H9 (cell line): ENCODE results near the gene ITPK1. TPM values are rescaled to one million over a fixed set of nuclear protein-coding genes. Genes with fewer than 3 reads are reported as not detected.
A peak's percentile ranks its signal among the peaks of the same experiment; 100 is the strongest.

Experiments used
- DNase-seq: peaks from one replicate; pipeline ENCODE4 v3.0.0-alpha.2; 2017
- H2AFZ ChIP-seq: one replicate; pipeline ENCODE4 v1.6.1; 2013; ENCODE audit warnings: mild to moderate bottlenecking, low read length, control low read depth, moderate library complexity
- H2AK5ac ChIP-seq: 2 replicates; pipeline ENCODE4 v1.6.1; 2013; ENCODE audit warnings: low read length, control low read depth, mixed read lengths; ENCODE audit not compliant: insufficient read length
- H2BK120ac ChIP-seq: one replicate; pipeline ENCODE4 v1.6.1; 2013; ENCODE audit warnings: low read depth, mild to moderate bottlenecking, low read length, control low read depth, inconsistent platforms; ENCODE audit not compliant: poor library complexity, severe bottlenecking
- H2BK12ac ChIP-seq: 2 replicates; pipeline ENCODE4 v1.6.1; 2013; ENCODE audit warnings: low read length, control low read depth, mixed read lengths, low read depth; ENCODE audit not compliant: insufficient read length
- H2BK15ac ChIP-seq: 2 replicates; pipeline ENCODE4 v1.6.1; 2013; ENCODE audit warnings: low read depth, low read length, control low read depth
- H2BK20ac ChIP-seq: one replicate; pipeline ENCODE4 v1.6.1; 2013; ENCODE audit warnings: low read depth, mild to moderate bottlenecking, low read length, control low read depth, inconsistent platforms; ENCODE audit not compliant: poor library complexity, severe bottlenecking
- H2BK5ac ChIP-seq: 2 replicates; pipeline ENCODE4 v1.6.1; 2013; ENCODE audit warnings: low read length, control low read depth, mixed read lengths; ENCODE audit not compliant: insufficient read length
- H3K14ac ChIP-seq: 2 replicates; pipeline ENCODE4 v1.6.1; 2013; ENCODE audit warnings: low read length, control low read depth; ENCODE audit not compliant: insufficient read depth
- H3K18ac ChIP-seq: 2 replicates; pipeline ENCODE4 v1.6.1; 2013; ENCODE audit warnings: low read depth, mild to moderate bottlenecking, mixed read lengths, low read length, control low read depth; ENCODE audit not compliant: insufficient read length
- H3K23ac ChIP-seq: 2 replicates; pipeline ENCODE4 v1.6.1; 2013; ENCODE audit warnings: low read length, control low read depth, mixed read lengths, low read depth; ENCODE audit not compliant: insufficient read length
- H3K23me2 ChIP-seq: 2 replicates; pipeline ENCODE4 v1.6.1; 2013; ENCODE audit warnings: low read depth, mild to moderate bottlenecking, mixed read lengths, low read length, control low read depth; ENCODE audit not compliant: insufficient read length, poor library complexity, severe bottlenecking
- H3K27ac ChIP-seq: 2 replicates; pipeline ENCODE4 v1.5.1; 2013; ENCODE audit warnings: low read length, control low read depth, mixed read lengths, low read depth; ENCODE audit not compliant: insufficient read length
- H3K27me3 ChIP-seq: 2 replicates; pipeline ENCODE4 v1.6.1; 2013; ENCODE audit warnings: low read length, control low read depth, inconsistent platforms; ENCODE audit not compliant: insufficient read depth
- H3K4ac ChIP-seq: 2 replicates; pipeline ENCODE4 v1.6.1; 2013; ENCODE audit warnings: low read depth, mild to moderate bottlenecking, control low read depth, inconsistent platforms, low read length, moderate library complexity
- H3K4me1 ChIP-seq: 2 replicates; pipeline ENCODE4 v1.6.1; 2013; ENCODE audit warnings: low read length, control low read depth, inconsistent platforms; ENCODE audit not compliant: insufficient read depth
- H3K4me2 ChIP-seq: 2 replicates; pipeline ENCODE4 v1.6.1; 2013; ENCODE audit warnings: low read length, control low read depth, mixed read lengths; ENCODE audit not compliant: insufficient read length, insufficient read depth
- H3K56ac ChIP-seq: 2 replicates; pipeline ENCODE4 v1.6.1; 2013; ENCODE audit warnings: low read depth, mild to moderate bottlenecking, mixed read lengths, low read length, control low read depth; ENCODE audit not compliant: insufficient read length
- H3K79me1 ChIP-seq: 2 replicates; pipeline ENCODE4 v1.6.1; 2013; ENCODE audit warnings: low read depth, mild to moderate bottlenecking, moderate library complexity, low read length, control low read depth, inconsistent platforms; ENCODE audit not compliant: insufficient read depth, poor library complexity, severe bottlenecking
- H3K79me2 ChIP-seq: 2 replicates; pipeline ENCODE4 v1.6.1; 2013; ENCODE audit warnings: low read length, control low read depth, inconsistent platforms; ENCODE audit not compliant: insufficient read depth
- H3K9ac ChIP-seq: 2 replicates; pipeline ENCODE4 v1.6.1; 2013; ENCODE audit warnings: low read length, control low read depth, mixed read lengths; ENCODE audit not compliant: insufficient read length; ENCODE audit errors: extremely low read depth
- H3K9me3 ChIP-seq: one replicate; pipeline ENCODE4 v1.6.1; 2013; ENCODE audit warnings: low read depth, low read length, inconsistent platforms; ENCODE audit not compliant: control insufficient read depth
- H3T11ph ChIP-seq: one replicate; pipeline ENCODE4 v1.6.1; 2013; ENCODE audit warnings: mild to moderate bottlenecking, low read length, control low read depth, inconsistent platforms
- H4K20me1 ChIP-seq: one replicate; pipeline ENCODE4 v1.6.1; 2013; ENCODE audit not compliant: control insufficient read depth, insufficient read length, insufficient read depth
- H4K5ac ChIP-seq: 2 replicates; pipeline ENCODE4 v1.6.1; 2013; ENCODE audit warnings: low read depth, mild to moderate bottlenecking, mixed read lengths, low read length, control low read depth; ENCODE audit not compliant: insufficient read length
- H4K8ac ChIP-seq: replicated peaks from 2 replicates; pipeline ENCODE4 v1.6.1; 2013; ENCODE audit warnings: low read length, control low read depth, mixed read lengths, low read depth; ENCODE audit not compliant: insufficient read length
- H4K91ac ChIP-seq: 2 replicates; pipeline ENCODE4 v1.6.1; 2013; ENCODE audit warnings: low read depth, mild to moderate bottlenecking, moderate library complexity, mixed read lengths, low read length, control low read depth; ENCODE audit not compliant: insufficient read length
- H3K27ac Mint-ChIP-seq, 3 experiments: 2 replicates in 2 of 3; 3 replicates in 1 of 3; pipeline ENCODE4 v1.8.0; 2020 to 2021; ENCODE audit warnings: mixed read lengths in 3 of 3, mild to moderate bottlenecking in 1 of 3, moderate library complexity in 1 of 3
- H3K27me3 Mint-ChIP-seq: 2 replicates; pipeline ENCODE4 v1.8.0; 2021; ENCODE audit warnings: low read depth, mild to moderate bottlenecking, moderate library complexity, mixed read lengths
- H3K36me3 Mint-ChIP-seq, 3 experiments: 2 replicates in 2 of 3; 3 replicates in 1 of 3; pipeline ENCODE4 v1.8.0; 2020 to 2021; ENCODE audit warnings: low read depth in 3 of 3, mixed read lengths in 3 of 3; ENCODE audit not compliant: insufficient read depth in 1 of 3
- H3K4me1 Mint-ChIP-seq, 2 experiments: 2 replicates each; pipeline ENCODE4 v1.8.0; 2020; ENCODE audit warnings: mixed read lengths in 2 of 2
- H3K4me3 Mint-ChIP-seq, 2 experiments: 2 replicates in 1 of 2; 3 replicates in 1 of 2; pipeline ENCODE4 v1.8.0; 2020 to 2021; ENCODE audit warnings: mild to moderate bottlenecking in 2 of 2, mixed read lengths in 2 of 2, moderate library complexity in 1 of 2
- H3K9me3 Mint-ChIP-seq, 2 experiments: 2 replicates in 1 of 2; 3 replicates in 1 of 2; pipeline ENCODE4 v1.8.0; 2020; ENCODE audit warnings: mild to moderate bottlenecking in 2 of 2, mixed read lengths in 2 of 2, moderate library complexity in 1 of 2
- CTCF ChIP-seq: fragments of 200-600 bp; sonication (generic); conservative IDR thresholded peaks from 3 replicates; pipeline ENCODE4 v1.8.0; 2021; ENCODE audit warnings: antibody characterized with exemption, mild to moderate bottlenecking
- WGBS: extraction: QIAGEN DNeasy Blood & Tissue Kit; methylation state at CpG from one replicate; pipeline ENCODE4 v1.1.7; 2013; ENCODE audit warnings: missing lambda C conversion rate, low lambda C conversion rate, mixed read lengths; ENCODE audit not compliant: insufficient read length; ENCODE audit errors: extremely low coverage; 5-methylcytosine and 5-hydroxymethylcytosine counted together
- total RNA-seq: library from RNA; stranded (reverse); gene quantifications from 2 replicates; pipeline ENCODE4 v1.2.1, GENCODE V29; 2021

Gene ITPK1
- total RNA-seq, 1 experiment from 2014 or later, result 92.7 TPM

GRCh38 chr14:92954933-92955332 is 160.8 kb downstream of the ITPK1 start:
- Histone ChIP-seq H3K56ac (no peak overlapping the region), H2AK5ac (no peak overlapping the region), H2BK15ac (no peak overlapping the region), H3K79me1 (no peaks in the 10 kb centered on the region), H3K79me2 (no peaks in the 10 kb centered on the region), H2BK120ac (no peak overlapping the region), H4K8ac (no peak overlapping the region), H3T11ph (no peak overlapping the region), H3K18ac (no peak overlapping the region), H3K23ac (no peak overlapping the region), H4K5ac (no peak overlapping the region), H3K4me1 (no peaks in the 10 kb centered on the region), H3K14ac (no peak overlapping the region), H3K4me2 (no peak overlapping the region), H3K23me2 (no peaks in the 10 kb centered on the region), H2BK5ac (no peak overlapping the region), H3K27me3 (no peaks in the 10 kb centered on the region), H3K4ac (no peak overlapping the region), H4K20me1 (no peaks in the 10 kb centered on the region), H3K9me3 (no peaks in the 10 kb centered on the region), H2BK12ac (no peak overlapping the region), H3K27ac (no peak overlapping the region), H2BK20ac (no peak overlapping the region), H2AFZ (no peak overlapping the region), H3K9ac (no peak overlapping the region), H4K91ac (no peak overlapping the region)
- H3K27ac Mint-ChIP-seq, result peak overlapping the region; percentile 85 to 88 (median 87); a peak in 2 of 7 replicates
- TF ChIP-seq CTCF, result no peak
- no peak overlapping the region for H3K4me3 Mint-ChIP-seq
- no peaks in the 10 kb centered on the region for H3K27me3 Mint-ChIP-seq
- WGBS, result no CpG with 5 or more reads among the region's 5 CpGs
- no peak for DNase-seq
- peaks cover 16 to 34% (median 30%) of the 10 kb centered on the region in 3 experiments; a peak in 6 of 7 replicates for H3K36me3 Mint-ChIP-seq
- peaks cover 9% of the 10 kb centered on the region in 2 experiments for H3K4me1 Mint-ChIP-seq
- no peaks in the 10 kb centered on the region; a peak in 1 of 5 replicates for H3K9me3 Mint-ChIP-seq
